Gastroesophageal sphincter (tissue), 4 donors: Measurements from ENCODE around the gene CCT7. TPM values are rescaled to one million over a fixed set of nuclear protein-coding genes. Genes with fewer than 3 reads are reported as not detected.

Source experiments
- ATAC-seq: fragments of 150-250 bp; one replicate; pipeline ENCODE4 v1.9.1; 2016; ENCODE audit warnings: mild to moderate bottlenecking, moderate library complexity
- H3K27ac ChIP-seq, 4 donors: fragments of 200-600 bp; sonication (generic) in 3 of 4; 1 replicate in 3 of 4; 2 replicates in 1 of 4; pipeline ENCODE4 v1.5.1; 2016 to 2019
- H3K27me3 ChIP-seq: fragments of 200-600 bp; sonication (generic); one replicate; pipeline ENCODE4 v1.5.1; 2019
- H3K36me3 ChIP-seq, 2 donors: fragments of 200-600 bp; sonication (generic); one replicate each; pipeline ENCODE4 v1.5.1; 2019; ENCODE audit warnings: control low read depth in 1 of 2
- H3K4me1 ChIP-seq, 3 donors: fragments of 200-600 bp; sonication (generic); 1 replicate in 2 of 3; 2 replicates in 1 of 3; pipeline ENCODE4 v1.5.1; 2016 to 2019; ENCODE audit warnings: control low read depth in 2 of 3
- H3K4me3 ChIP-seq, 2 donors: fragments of 200-600 bp; sonication (generic); one replicate each; pipeline ENCODE4 v1.5.1; 2019; ENCODE audit warnings: mild to moderate bottlenecking in 1 of 2, moderate library complexity in 1 of 2
- H3K9me3 ChIP-seq, 3 donors: fragments of 200-600 bp; sonication (generic); one replicate each; pipeline ENCODE4 v1.5.1; 2017 to 2019; ENCODE audit warnings: control low read depth in 2 of 3
- CTCF ChIP-seq, 4 experiments: fragments of 200-600 bp in 2 of 4; fragments of 450-650 bp in 2 of 4; sonication (generic) in 1 of 4; IDR thresholded peaks; one replicate each; pipeline ENCODE4 v1.5.1; 2017 to 2019; ENCODE audit warnings: antibody characterized with exemption in 4 of 4, mild to moderate bottlenecking in 2 of 4, moderate library complexity in 2 of 4
- EP300 ChIP-seq: sonication (generic); formaldehyde crosslinking; IDR thresholded peaks from one replicate; pipeline ENCODE4 v1.6.1; 2017; ENCODE audit warnings: antibody characterized with exemption, mild to moderate bottlenecking
- POLR2A ChIP-seq, 2 donors: fragments of 450-650 bp; IDR thresholded peaks; one replicate each; pipeline ENCODE4 v1.6.1; 2017; ENCODE audit warnings: antibody characterized with exemption in 2 of 2, mild to moderate bottlenecking in 2 of 2, moderate library complexity in 1 of 2
- POLR2AphosphoS5 ChIP-seq: sonication (generic); formaldehyde crosslinking; IDR thresholded peaks from one replicate; pipeline ENCODE4 v1.6.1; 2017; ENCODE audit warnings: antibody characterized with exemption
- WGBS, 2 donors: methylation state at CpG; one replicate each; pipeline ENCODE4 v1.1.5; 2018; ENCODE audit warnings: low coverage in 1 of 2; 5-methylcytosine and 5-hydroxymethylcytosine counted together
- total RNA-seq, 4 donors: library from RNA; depleted of rRNA; stranded (reverse); fragments of >200 nt; gene quantifications; one replicate each; pipeline ENCODE4 v1.1.0, GENCODE V29; 2016

CCT7 gene
- total RNA-seq, 4 donors from 2014 or later = 221 to 258 (median 240) TPM

GRCh38 chr2:73250872-73251846 lies 17.1 kb downstream of the CCT7 start:
- no peak for TF ChIP-seq EP300
- TF ChIP-seq POLR2A (IDR thresholded peaks at IDR 0.05) = no peak
- TF ChIP-seq CTCF (IDR thresholded peaks at IDR 0.05) = no peak
- TF ChIP-seq POLR2AphosphoS5 = no peak
- Histone ChIP-seq H3K27ac (no peak overlapping the region), H3K36me3 (peaks cover 0 to 92% of the 10 kb centered on the region in 2 donors), H3K4me1 (no peaks in the 10 kb centered on the region), H3K27me3 (no peaks in the 10 kb centered on the region), H3K4me3 (no peak overlapping the region), H3K9me3 (no peaks in the 10 kb centered on the region)
- ATAC-seq = no peak
- 56 to 84% methylated on average over 3 to 4 of the region's 17 CpGs for WGBS, 2 donors

- H3K4me1 ChIP-seq = no peaks in the 10 kb centered on the region
- H3K36me3 ChIP-seq = peaks cover 0 to 80% of the 10 kb centered on the region in 2 donors
Observed at GRCh38 chr2:73252238-73253027, 18.3 kb downstream of the CCT7 start.

GRCh38 chr2:73253400-73253799 lies 19.3 kb downstream of the CCT7 start:
- Histone ChIP-seq H3K4me3 (no peak overlapping the region), H3K27ac (no peak overlapping the region), H3K9me3 (no peaks in the 10 kb centered on the region), H3K4me1 (no peaks in the 10 kb centered on the region), H3K36me3 (peaks cover 0 to 70% of the 10 kb centered on the region in 2 donors), H3K27me3 (no peaks in the 10 kb centered on the region)
- 0 to 54% methylated on average over 1 to 2 of the region's 2 CpGs for WGBS, 2 donors
- no peak for ATAC-seq
- TF ChIP-seq POLR2AphosphoS5 (no peak), CTCF (IDR thresholded peaks at IDR 0.05) (no peak), EP300 (no peak), POLR2A (IDR thresholded peaks at IDR 0.05) (no peak)

More at GRCh38 chr2:73252238-73253027, 18.3 kb downstream of the CCT7 start:
- no peak overlapping the region for H3K27ac ChIP-seq
- ATAC-seq = no peak
- H3K4me3 ChIP-seq = no peak overlapping the region
- no peaks in the 10 kb centered on the region for H3K27me3 ChIP-seq
- TF ChIP-seq EP300 (no peak), POLR2AphosphoS5 (no peak), POLR2A (IDR thresholded peaks at IDR 0.05) (no peak), CTCF (IDR thresholded peaks at IDR 0.05) (no peak)
- 100% methylated on average over 3 of the region's 17 CpGs; no CpG with 5 or more reads in 1 of the 2 donors for WGBS, 2 donors
- no peaks in the 10 kb centered on the region for H3K9me3 ChIP-seq

- no peaks in the 10 kb centered on the region for H3K9me3 ChIP-seq
- no peak for TF ChIP-seq POLR2AphosphoS5
- WGBS, 2 donors = 78 to 100% methylated on average over 1 of the region's 3 CpGs
- H3K27me3 ChIP-seq = no peaks in the 10 kb centered on the region
- no peak for ATAC-seq
- H3K36me3 ChIP-seq = peaks cover 0 to 65% of the 10 kb centered on the region in 2 donors
- H3K4me1 ChIP-seq = no peaks in the 10 kb centered on the region
- H3K4me3 ChIP-seq = no peak overlapping the region
- no peak overlapping the region for H3K27ac ChIP-seq
Observed at GRCh38 chr2:73253901-73254300, 19.8 kb downstream of the CCT7 start.

GRCh38 chr2:73254343-73255006 lies 20.4 kb downstream of the CCT7 start:
- WGBS, 2 donors = 85 to 89% methylated on average over 3 to 7 of the region's 7 CpGs
- H3K36me3 ChIP-seq = peaks cover 0 to 59% of the 10 kb centered on the region in 2 donors

More at GRCh38 chr2:73254343-73255006, 20.4 kb downstream of the CCT7 start:
- no peak overlapping the region for H3K4me3 ChIP-seq
- no peaks in the 10 kb centered on the region for H3K9me3 ChIP-seq
- H3K4me1 ChIP-seq = no peaks in the 10 kb centered on the region
- ATAC-seq = no peak
- TF ChIP-seq POLR2A (IDR thresholded peaks at IDR 0.05) (no peak), POLR2AphosphoS5 (no peak), EP300 (no peak), CTCF (IDR thresholded peaks at IDR 0.05) (no peak)
- no peak overlapping the region for H3K27ac ChIP-seq
- H3K27me3 ChIP-seq = no peaks in the 10 kb centered on the region
